Left lung (tissue), 10 donors: ENCODE results near the gene MAGEH1. TPM values are rescaled to one million over a fixed set of nuclear protein-coding genes. Genes with fewer than 3 reads are reported as not detected.

Source experiments
- ATAC-seq: fragments of 200-7000 bp; cut with Tn5 transposase; one replicate; pipeline ENCODE4 v1.9.1; 2020; ENCODE audit warnings: moderate library complexity
- DNase-seq, 4 donors: peaks; one replicate each; pipeline ENCODE4 v3.0.0-alpha.2; 2013 to 2020
- H3K27ac ChIP-seq, 2 donors: fragments of 200-600 bp; sonication (generic) in 1 of 2; one replicate each; pipeline versions ENCODE4 v1.5.0 to v1.8.0; 2020 to 2021
- H3K27me3 ChIP-seq, 2 donors: fragments of 200-600 bp; sonication (generic) in 1 of 2; one replicate each; pipeline versions ENCODE4 v1.5.0 to v1.8.0; 2020 to 2021
- H3K36me3 ChIP-seq, 2 donors: fragments of 200-600 bp; sonication (generic) in 1 of 2; one replicate each; pipeline versions ENCODE4 v1.5.0 to v1.8.0; 2020 to 2021
- H3K4me1 ChIP-seq, 2 donors: fragments of 200-600 bp; one replicate each; pipeline ENCODE4 v1.8.0; 2021
- H3K4me3 ChIP-seq, 2 donors: fragments of 200-600 bp; sonication (generic) in 1 of 2; one replicate each; pipeline versions ENCODE4 v1.5.0 to v1.8.0; 2020 to 2021; ENCODE audit warnings: mild to moderate bottlenecking in 1 of 2
- H3K9me3 ChIP-seq, 2 donors: fragments of 200-600 bp; sonication (generic) in 1 of 2; one replicate each; pipeline versions ENCODE4 v1.5.0 to v1.8.0; 2020 to 2021
- CTCF ChIP-seq, 2 donors: fragments of 200-600 bp; sonication (generic) in 1 of 2; IDR thresholded peaks; one replicate each; pipeline versions ENCODE4 v1.5.0 to v1.8.0; 2021; ENCODE audit warnings: antibody characterized with exemption in 2 of 2
- intact Hi-C, 2 donors: fragments of 100-400 bp; cut with DNase I; formaldehyde crosslinking; loops; one replicate each; pipeline versions ENCODE4 v1.11.2 to v1.14.2; 2022
- polyA plus RNA-seq, 6 donors: library from polyadenylated mRNA; unstranded; fragments of 120-200 nt; gene quantifications; one replicate each; pipeline ENCODE4 v1.2.1, GENCODE V29; 2013; ENCODE audit not compliant: insufficient read length in 6 of 6
- total RNA-seq, 2 donors: library from RNA; stranded (reverse); fragmentation: NEBNext Ultra II Directional; extraction: Animal tissue kit (Norgen Biotek cat#: 25700); gene quantifications; one replicate each; pipeline ENCODE4 v1.2.1, GENCODE V29; 2021
- donor health status: DM: no; HTN: yes; CAD: no.
- donor health status: DM: no; HTN: no; CAD: no.

Gene MAGEH1
- total and polyA plus RNA-seq, 8 donors = 30.4 to 73.8 (median 60.7) TPM

GRCh38 chrX:55480390-55481062 lies 28.6 kb downstream of the MAGEH1 start:
- H3K4me1 ChIP-seq = no peaks in the 10 kb centered on the region
- DNase-seq = no peak
- no peak overlapping the region for H3K27ac ChIP-seq
- no peaks in the 10 kb centered on the region for H3K9me3 ChIP-seq
- no peak for TF ChIP-seq CTCF (IDR thresholded peaks at IDR 0.05)
- no peak for ATAC-seq
- H3K27me3 ChIP-seq = no peaks in the 10 kb centered on the region
- H3K36me3 ChIP-seq = no peaks in the 10 kb centered on the region
- intact Hi-C loops = no loop called here
- H3K4me3 ChIP-seq = no peak overlapping the region

GRCh38 chrX:55484948-55485347 lies 33.0 kb downstream of the MAGEH1 start:
- Histone ChIP-seq H3K9me3 (no peaks in the 10 kb centered on the region), H3K4me1 (no peaks in the 10 kb centered on the region), H3K27ac (no peak overlapping the region), H3K27me3 (no peaks in the 10 kb centered on the region), H3K36me3 (no peaks in the 10 kb centered on the region), H3K4me3 (no peak overlapping the region)
- TF ChIP-seq CTCF (IDR thresholded peaks at IDR 0.05) = no peak
- DNase-seq = no peak
- ATAC-seq = no peak
- intact Hi-C loops = no loop called here

GRCh38 chrX:55486736-55487135 lies 34.8 kb downstream of the MAGEH1 start:
- Histone ChIP-seq H3K4me3 (no peak overlapping the region), H3K27ac (no peak overlapping the region), H3K27me3 (no peaks in the 10 kb centered on the region), H3K4me1 (no peaks in the 10 kb centered on the region), H3K9me3 (no peaks in the 10 kb centered on the region), H3K36me3 (no peaks in the 10 kb centered on the region)
- ATAC-seq (no peak), DNase-seq (no peak)
- no peak for TF ChIP-seq CTCF (IDR thresholded peaks at IDR 0.05)
- intact Hi-C loops = no loop called here

GRCh38 chrX:55487143-55487542 lies 35.2 kb downstream of the MAGEH1 start:
- no peak for TF ChIP-seq CTCF (IDR thresholded peaks at IDR 0.05)
- ATAC-seq = no peak
- H3K4me3 ChIP-seq = no peak overlapping the region
- H3K4me1 ChIP-seq = no peaks in the 10 kb centered on the region
- H3K27ac ChIP-seq = no peak overlapping the region
- H3K27me3 ChIP-seq = no peaks in the 10 kb centered on the region
- H3K36me3 ChIP-seq = no peaks in the 10 kb centered on the region
- H3K9me3 ChIP-seq = no peaks in the 10 kb centered on the region
- DNase-seq = no peak
- intact Hi-C loops = no loop called here

GRCh38 chrX:55488006-55488592 lies 36.2 kb downstream of the MAGEH1 start:
- DNase-seq (peak in 1 of 4 donors; percentile 27), ATAC-seq (no peak)
- TF ChIP-seq CTCF (IDR thresholded peaks at IDR 0.05) = no peak
- Histone ChIP-seq H3K36me3 (no peaks in the 10 kb centered on the region), H3K27me3 (no peaks in the 10 kb centered on the region), H3K27ac (peak overlapping the region; percentile 76 to 86), H3K4me1 (no peaks in the 10 kb centered on the region), H3K4me3 (peak overlapping the region in 1 of 2 donors; percentile 57), H3K9me3 (no peaks in the 10 kb centered on the region)
- intact Hi-C loops = no loop called here
